Activated CD4-positive, alpha-beta T cell treated with anti-CD3 and anti-CD28 coated beads, Interleukin-2, Interleukin-4, amounts not matched to agents 100 ng/mL and 50 ng/mL, durations not matched to agents 16 hours and 8 hours (primary cell): Measurements from ENCODE around the gene TSEN2.

Source experiments
- DNase-seq: peaks from one replicate; pipeline ENCODE4 v3.0.0-alpha.2; 2020; ENCODE audit warnings: low spot score

Gene TSEN2

DNA sequence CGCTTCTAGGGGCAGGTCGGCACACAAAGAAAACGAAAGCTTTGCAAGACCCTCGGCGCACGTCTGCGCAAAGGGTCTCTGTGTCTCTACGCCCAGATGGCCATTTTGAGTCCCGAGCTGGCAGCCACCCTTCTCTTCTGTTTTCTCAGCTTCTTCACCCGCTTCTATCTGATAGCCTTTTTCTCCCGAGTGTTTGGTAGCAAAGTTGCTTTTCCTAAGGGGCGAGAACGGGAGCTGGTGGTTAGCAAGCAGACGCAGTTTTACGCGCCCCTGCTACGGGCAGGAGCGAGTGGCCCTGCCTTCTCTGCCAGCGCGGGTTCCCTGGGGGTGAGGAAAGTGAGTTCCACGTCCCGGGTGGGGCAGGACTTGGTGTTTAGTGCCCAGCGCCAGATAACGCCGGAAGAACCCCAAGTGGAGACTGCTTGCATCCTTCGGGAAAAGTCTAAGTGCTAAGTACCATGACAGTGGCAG, 69.7 kb downstream of the TSEN2 start:
- DNase-seq = no peak

DNA sequence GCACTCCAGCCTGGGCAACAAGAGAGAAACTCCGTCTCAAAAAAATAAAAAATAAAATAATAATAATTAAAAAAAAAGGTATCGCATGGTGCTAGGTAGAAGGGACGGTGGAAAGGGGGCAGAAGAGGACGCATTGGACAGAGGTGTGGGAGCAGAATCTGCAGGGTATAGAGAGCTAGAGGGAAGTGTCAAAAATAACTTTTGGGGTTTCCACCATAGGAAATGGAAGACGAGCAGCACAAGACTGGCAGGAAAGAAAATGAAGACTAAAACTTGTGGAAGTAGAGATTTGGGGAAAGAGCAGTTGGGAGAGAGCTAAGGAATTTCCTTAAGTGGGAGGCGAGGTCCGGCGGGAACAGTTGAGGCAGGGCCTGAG, 72.0 kb downstream of the TSEN2 start:
- DNase-seq = no peak

DNA sequence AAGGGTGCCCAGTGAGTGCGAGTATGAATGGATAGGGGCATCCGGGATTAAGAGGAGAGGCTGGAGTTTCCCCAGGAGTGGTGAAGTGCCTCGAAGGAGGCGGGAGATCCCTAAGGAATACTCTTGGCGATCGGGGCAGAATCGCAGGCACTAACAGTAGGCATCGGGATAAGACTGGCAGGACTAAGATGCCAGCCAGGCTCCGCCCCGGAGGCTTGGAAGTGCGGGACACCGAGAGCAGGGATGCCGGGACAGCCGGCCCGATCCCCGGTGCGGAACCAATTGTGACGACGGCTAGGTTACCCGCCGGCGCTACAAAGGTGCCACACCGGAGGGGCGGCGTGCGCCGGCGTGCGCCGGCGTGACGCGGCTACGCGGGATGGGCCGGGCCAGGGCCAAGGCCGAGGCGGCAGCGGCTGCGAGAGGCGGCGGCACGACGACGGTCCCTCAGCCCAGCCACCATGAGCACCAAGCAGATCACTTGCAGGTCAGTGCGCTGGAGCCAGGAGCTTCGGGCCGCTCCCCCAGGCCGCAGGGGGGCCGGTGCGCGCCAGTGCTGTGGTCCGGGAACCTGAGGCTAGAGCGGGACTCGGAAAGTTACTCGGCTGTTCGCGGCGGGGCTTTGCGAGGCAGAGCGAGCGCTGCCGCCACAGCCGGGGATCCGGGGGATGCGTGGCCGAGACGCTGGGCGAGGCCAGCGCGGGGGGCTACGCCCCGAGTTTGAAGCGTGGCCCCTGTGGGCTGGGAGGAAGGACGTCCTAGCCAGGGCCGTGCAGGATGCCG, 72.6 kb downstream of the TSEN2 start, which contains the start of gene MKRN2:
TSS of gene MKRN2 (plus strand) at position 398 of the 783 bp plus-strand sequence. CDS start at position 462, 64 bp downstream.
- peak; percentile 84 for DNase-seq

DNA sequence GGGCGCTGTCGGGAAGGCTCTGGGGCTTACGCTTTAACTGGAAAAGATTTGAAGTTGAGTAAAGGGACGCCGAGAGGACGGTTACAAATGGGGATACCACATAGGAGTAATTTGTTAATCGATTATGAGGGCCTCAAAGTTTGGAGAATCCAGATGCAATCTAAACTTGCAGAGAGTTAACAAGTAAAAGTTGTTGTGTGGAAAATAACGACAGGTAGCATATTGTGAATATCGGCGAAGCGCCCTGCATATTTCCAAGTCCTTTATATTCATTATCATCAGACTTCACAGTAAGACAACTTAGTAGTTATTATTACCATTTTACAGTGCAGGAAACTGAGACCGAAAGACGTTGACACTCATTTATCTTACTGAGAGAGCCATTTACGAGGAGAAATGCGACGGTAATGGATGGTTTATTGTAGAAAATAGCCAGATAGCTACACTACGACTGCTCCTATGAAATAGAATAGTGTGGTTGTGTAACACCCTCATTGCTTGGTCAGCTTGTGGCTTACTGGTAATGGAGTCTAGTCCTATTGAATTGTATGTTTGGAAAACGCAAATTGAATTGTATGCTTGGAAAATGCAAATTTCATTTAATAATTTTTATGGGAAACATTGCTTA, 73.3 kb downstream of the TSEN2 start:
- DNase-seq = no peak

DNA sequence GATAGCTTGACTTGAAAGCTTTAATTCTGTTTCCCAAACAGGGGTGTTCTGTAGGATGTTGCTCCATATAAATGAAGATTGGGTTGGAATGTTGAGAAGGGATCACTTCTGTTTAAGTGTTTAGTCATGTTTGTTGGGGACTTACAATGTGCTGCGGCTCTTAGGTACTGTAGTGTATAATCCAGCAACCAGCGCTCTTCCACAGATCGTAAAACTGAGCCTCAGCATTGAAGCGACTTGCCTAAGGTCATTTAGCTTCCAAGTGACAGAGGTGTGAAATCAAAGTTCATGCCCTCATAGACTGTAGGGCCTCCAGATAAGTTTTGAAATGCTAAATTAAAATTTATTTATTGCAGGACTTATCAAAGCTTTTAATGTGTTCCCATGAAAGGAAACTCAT, 74.4 kb downstream of the TSEN2 start:
- no peak for DNase-seq

DNA sequence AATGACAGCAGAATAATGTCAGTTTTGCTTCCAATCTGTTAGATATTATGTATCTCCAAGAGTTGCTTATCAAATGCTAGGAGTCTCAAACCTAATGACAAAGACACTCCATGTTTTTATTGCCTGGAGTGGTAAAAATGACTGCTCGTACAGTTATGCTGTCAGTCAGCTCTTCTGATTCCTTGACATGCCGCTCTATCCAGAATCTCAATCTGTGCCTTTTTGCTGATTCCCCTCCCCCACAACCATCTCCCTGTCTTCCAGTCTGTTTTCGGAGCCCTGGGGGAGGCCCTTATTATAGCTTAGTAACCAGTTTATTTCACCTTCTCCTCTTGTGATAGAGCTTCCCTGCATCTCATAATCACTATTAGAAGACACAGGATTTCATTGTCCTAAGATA, 75.2 kb downstream of the TSEN2 start:
- DNase-seq = no peak

DNA sequence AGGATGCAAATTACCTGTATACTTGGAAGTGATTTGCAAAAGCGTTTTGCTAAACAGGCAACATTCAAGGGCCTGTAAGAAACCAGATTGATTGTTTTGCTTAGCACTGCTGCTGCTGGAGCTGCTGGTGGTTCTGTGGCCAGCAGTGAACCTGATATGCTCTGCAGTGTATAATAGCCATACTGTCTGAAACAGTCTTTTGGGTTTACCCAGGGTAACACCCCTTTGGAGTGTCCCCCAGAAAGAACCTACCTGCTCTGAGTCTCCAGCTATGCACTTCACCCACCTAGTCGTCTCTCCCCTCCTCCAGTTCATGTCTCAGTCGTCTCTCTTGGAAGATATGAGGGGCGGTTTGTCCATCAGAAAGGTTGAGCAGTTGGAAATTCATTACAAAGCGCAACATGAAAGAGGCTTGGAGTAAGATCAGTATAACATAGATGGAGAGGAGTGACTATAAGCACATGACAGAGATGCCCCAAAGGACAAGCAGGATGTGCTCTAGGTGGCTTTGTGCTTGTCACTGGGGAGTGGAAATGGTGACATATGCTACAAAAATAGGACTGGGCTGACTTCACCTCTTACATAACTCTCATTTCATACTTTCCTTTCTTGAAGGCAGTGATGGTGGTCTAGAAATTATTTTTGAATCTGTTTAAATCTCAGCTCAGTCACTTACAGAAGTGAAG, 76.4 kb downstream of the TSEN2 start:
- peak; percentile 19 for DNase-seq

DNA sequence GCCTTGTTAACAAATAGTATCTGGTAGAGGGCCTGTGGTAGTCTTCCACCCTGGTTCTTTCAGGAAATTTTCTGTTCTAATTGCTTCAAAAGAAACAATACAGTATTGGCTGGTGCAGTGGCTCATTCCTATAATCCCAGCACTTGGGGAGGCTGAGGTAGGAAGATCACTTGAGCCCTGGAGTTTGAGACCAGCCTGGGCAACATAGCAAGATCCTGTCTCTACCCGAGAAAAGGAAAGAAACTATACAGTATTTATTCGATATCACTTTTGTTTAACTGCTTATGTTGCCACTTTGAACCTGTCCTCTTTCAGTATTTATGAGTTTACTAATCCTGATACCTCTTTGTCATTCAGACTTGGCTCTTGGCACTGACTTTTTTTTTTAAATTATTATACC, 77.1 kb downstream of the TSEN2 start:
- no peak for DNase-seq

DNA sequence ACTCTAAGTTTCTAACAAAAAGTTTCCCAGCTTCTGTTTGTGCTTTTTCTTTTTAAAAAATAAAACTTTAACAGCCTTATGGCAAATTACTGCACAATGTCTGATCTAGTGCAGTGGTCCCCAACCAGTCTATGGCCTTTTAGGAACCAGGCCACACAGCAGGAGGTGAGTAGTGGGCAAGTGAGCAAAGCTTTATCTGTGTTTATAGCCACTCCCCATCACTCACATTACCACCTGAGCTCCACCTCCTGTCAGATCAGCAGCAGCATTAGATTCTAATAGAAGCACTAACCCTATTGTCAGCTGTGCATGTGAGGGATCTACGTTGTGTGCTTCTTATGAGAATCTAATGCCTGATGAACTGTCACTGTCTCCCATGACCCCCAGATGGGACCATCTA, 78.2 kb downstream of the TSEN2 start:
- DNase-seq = no peak

DNA sequence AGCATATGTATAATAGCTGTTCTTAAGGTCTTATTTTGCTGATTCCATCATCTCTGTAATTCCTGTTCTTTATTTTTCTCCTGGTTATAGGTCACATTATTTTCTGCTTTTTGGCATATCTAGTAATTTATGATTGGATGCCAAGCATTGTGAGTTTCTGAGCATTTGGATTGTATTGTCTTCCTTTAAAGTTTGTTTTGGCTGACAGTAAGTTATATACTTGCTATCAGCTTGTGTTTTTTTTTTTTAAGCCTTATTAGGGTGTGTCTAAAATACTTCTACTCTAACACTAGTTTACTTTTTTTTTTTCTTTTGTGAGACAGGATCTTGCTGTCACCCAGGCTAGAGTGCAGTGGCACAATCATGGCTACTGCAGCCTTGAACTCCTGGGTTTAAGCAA, 82.7 kb downstream of the TSEN2 start:
- DNase-seq = no peak

DNA sequence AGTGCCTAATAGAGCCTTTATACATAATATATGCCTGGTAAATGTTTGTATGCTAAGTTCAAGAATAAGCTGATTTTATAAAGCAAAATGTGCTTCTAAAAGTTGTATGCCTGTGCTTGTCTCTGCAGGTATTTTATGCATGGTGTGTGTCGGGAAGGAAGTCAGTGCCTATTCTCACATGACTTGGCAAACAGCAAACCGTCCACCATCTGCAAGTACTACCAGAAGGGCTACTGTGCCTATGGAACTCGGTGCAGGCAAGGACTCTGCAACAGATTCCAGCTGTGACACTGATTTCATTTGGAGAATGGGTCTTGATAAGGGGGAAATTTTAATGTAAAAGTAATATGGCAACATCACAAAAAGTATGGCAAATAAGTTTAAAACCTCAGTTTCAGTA, 84.5 kb downstream of the TSEN2 start:
- no peak for DNase-seq

DNA sequence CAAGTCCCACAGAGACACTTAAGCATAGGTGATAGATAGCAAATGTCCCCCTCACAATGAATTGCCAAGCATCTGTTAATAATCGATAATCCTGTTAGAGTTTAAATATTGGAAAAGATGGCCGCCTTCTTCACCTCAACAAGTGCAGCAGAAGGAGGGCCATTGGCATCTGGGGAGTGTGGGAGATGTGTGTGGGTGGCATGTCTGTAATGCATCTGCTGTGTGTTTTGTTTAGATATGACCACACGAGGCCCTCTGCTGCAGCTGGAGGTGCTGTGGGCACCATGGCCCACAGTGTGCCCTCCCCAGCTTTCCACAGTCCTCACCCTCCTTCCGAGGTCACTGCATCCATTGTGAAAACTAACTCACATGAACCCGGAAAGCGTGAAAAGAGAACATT, 85.6 kb downstream of the TSEN2 start:
- DNase-seq = no peak

DNA sequence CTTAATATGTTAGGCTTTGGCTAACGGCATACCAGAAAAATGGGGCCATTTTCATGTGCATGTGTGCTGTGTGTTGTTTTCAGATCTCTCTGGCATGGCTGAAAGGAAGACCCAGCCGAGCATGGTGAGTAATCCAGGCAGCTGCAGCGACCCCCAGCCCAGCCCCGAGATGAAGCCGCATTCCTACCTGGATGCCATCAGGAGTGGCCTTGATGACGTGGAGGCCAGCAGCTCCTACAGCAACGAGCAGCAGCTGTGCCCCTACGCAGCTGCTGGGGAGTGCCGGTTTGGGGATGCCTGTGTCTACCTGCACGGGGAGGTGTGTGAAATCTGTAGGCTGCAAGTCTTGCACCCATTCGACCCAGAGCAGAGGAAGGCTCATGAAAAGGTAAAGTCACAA, 87.7 kb downstream of the TSEN2 start:
- DNase-seq = no peak

DNA sequence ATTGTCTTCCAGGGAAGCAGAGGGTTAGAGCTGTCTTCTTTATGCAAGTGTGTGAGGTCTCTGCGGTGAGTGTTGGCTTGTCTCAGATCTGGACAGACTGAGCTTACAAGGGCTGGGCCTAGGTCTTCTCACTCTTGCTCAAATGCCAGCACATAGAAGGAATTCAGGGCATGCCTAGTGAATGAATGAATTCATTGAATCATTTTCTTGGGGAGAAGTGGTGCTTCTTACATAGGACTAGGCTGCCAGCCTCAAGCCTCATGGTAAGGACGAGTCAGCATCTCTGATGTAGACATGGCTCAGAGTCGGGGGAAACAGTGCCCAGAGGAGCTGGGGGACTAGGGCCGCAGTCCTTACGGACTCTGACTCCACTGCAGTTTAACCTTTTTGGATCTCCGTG, 89.9 kb downstream of the TSEN2 start:
- DNase-seq = no peak

DNA sequence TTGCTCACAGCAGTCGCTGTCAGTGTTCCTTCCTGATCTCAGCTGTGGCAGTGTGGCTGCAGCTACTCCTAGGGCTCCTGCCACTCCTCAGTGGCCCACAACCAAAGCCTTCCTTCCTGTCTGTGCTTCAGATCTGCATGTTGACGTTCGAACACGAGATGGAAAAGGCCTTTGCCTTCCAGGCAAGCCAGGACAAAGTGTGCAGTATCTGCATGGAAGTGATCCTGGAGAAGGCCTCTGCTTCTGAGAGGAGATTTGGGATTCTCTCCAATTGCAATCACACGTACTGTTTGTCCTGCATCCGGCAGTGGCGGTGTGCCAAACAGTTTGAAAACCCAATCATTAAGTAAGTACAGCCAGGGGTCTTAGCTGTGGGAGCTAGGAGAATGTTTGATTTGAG, 90.4 kb downstream of the TSEN2 start:
- DNase-seq = no peak

DNA sequence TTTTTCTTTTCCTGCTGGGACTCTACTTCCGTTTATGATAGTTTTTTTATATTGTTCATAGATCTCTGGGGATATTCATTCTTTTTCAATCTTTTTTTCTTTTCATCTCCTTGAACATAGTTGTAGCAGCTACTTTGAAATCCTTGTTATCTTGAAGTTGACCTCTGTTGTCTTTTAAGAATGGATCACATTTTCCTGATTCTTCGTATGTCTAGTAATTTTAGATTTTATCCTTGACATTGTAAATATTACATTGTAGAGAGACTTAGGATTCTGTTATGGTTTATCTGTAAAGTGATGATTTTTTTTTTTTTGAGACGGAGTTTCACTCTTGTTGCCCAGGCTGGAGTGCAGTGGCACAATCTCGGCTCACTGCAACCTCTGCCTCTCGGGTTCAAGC, 93.1 kb downstream of the TSEN2 start:
- DNase-seq = no peak

DNA sequence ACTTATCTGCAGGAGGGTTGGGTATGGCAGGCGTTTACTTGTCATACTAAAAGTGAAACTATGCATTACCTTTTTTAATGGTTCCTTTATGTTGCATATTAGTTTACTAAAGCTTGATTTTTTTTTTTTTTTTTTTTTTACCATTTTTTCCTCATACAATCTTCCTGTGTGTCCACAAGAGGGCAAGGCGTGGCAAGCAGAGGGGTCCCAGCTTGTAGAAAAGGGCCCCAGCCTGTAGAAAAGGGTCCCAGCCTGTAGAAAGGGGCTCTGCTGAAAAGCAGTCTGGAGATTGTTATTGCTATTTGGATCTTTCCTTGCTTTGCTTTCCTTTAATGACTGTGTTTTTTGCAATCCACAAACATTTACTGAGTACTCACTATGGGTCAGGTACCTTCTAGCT, 94.5 kb downstream of the TSEN2 start:
- DNase-seq = no peak

DNA sequence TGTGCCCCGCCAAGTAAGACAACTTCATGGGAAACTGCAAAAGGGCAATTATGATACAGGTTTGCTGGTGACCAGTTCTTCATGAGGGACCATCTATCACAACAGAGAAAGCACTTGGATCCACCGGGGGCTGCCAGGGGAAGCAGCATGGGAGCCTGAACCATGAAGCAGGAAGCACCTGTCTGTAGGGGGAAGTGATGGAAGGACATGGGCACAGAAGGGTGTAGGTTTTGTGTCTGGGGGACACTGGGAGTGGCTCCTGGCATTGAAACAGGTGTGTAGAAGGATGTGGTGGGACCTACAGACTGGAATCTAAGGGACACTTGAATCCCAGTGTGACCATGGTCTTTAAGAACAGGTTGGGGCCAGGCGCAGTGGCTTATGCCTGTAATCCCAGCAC, 95.2 kb downstream of the TSEN2 start:
- DNase-seq = no peak

DNA sequence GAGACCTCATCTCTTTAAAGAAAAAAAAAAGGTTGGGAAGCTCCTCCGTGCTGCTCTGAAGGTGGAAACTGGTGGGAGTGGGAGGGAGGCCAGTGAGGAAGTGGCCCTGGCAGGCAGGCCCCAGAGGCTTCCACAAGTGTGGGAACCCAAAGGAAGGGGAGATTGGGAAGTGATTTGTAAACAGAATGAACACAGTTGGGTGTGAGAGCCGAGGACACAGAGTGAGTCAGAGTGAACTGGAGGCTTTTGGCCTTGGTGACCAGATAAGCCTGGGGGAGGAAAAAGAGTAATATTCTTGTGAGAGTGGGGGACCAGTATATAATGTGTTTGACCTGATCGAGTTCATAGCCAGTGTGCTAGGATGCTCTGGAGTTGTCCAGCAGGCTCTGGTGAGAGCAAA, 95.6 kb downstream of the TSEN2 start:
- no peak for DNase-seq

DNA sequence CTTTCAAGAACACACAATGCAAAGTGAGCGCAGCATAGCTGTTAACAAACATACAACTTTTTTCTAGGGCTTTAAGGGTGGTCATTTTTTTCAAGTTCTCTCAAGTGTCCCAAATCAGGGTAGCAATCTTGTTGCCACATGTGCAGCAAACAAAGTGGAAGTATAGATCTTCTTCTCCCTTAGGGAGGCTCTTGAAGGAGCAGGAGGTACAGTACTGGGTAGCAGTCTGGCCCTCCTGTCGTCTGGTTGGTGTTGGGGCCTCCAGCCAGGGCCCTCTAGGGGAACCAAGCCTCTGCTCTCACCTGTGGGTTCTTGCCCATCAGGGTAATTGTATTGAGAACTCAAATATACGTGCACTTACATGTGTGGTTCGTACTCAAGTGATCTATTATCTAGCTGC, 98.5 kb downstream of the TSEN2 start:
- DNase-seq = no peak
